GM21619 (cell line): ENCODE measurements around the gene CGB3.
"Not testable (repeated sequence)": the region's sequence is repeated elsewhere in the genome, so short reads cannot be mapped to it uniquely, and the experiment has no call there.

Experiments
- ATAC-seq: cut with Tn5 transposase; IDR thresholded peaks from one replicate; pipeline ENCODE4 v1.9.1; 2021; ENCODE audit not compliant: unreplicated experiment

Gene CGB3

GRCh38 chr19:49042666-49043065 is 18.5 kb upstream of the CGB3 start:
- not testable (repeated sequence) for ATAC-seq

- ATAC-seq, result no peak
These were observed 18.0 kb upstream of the CGB3 start for GRCh38 chr19:49042177-49042576.

DNA sequence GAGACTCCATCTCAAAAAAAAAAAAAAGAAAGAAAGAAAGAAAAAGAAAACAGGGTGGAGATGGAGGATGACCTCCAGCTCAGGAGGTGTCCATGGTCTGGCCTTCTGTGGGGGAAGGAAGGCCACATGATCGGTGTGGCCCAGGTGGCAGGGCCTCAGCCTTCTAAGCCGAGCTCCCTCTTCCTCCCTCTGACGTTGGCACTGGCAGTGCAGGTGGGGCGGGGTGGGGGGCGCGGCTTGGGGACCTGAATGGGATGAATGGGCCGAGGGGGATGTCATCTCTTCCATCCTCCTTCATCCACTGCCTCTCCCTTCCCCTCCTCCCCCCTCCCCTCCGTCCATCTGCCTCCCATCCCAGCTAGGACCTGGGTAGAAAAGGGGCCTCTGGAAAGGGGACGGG is 15.6 kb upstream of the CGB3 start:
- ATAC-seq, result not testable (repeated sequence)

DNA sequence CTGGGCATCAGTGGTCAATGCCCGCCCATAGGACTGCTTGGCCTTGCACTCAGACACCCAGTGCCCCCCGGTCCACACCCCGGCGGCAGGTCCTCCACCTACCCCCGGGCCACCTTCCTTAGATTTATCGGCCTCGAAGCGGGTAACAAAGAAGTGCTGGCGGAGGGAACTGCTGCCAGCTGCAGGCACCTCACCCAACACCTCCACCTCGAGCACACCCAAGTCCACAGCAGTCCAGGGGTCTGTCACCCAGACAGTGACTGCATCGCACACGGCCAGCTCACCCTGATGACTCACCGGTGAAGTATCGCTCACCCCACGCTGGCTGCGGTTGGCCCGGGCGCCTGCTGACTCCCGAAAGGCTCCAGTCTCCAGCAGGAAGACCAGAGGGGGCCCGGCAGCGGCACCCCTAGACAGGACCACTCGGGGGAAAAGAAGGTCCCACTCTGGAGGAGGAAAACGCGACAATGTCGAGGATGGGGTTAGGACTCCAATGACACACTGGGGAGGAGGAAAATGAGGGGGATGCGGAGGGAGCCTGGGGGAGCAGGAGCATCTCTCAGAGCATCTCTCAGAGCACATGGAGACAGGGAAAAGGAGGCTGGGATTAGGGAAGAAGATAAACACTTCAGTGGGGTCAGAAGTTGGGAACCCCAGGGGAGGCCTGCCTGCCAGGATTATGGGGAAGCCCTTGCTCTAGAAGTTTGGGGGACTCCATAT is 14.6 kb upstream of the CGB3 start:
- ATAC-seq, result not testable (repeated sequence)

- ATAC-seq, result not testable (repeated sequence)
These were observed 14.0 kb upstream of the CGB3 start for GRCh38 chr19:49038111-49038510.

GRCh38 chr19:49036815-49037214 is 12.7 kb upstream of the CGB3 start, which contains the start of gene CGB1:
Gene CGB1, minus strand, starts transcription at chr19:49036895. Its CDS starts 184 bp downstream, at chr19:49036711.
- not testable (repeated sequence) for ATAC-seq

DNA sequence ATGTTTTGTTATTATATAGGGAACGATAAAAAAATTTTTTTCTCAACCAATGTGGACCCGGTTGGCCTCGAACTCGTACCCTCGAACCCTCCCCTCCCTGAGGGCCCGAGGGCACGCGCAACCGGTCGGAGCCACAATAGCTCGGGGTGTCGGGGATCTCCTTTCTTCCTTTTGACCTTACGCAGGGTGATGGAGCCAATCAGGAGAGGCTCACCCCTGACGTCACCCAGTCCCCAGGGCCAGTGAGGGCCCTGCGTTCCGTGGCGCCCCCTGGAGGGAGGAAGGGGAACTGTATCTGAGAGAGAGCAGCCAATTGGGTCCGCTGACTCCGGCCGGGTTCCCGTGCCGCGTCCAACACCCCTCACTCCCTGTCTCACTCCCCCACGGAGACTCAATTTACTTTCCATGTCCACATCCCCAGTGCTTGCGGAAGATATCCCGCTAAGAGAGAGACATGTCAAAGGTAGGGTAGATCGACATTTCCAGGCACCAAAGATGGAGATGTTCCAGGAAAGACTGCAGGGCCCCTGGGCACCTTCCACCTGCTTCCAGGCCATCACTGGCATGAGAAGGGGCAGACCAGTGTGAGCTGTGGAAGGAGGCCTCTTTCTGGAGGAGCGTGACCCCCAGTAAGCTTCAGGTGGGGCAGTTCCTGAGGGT is 7.6 kb upstream of the CGB3 start, which contains the start of gene CGB2:
Gene CGB2, plus strand, starts transcription at position 249 of the 660 bp plus-strand sequence. Its CDS starts 206 bp downstream, at position 455.
- ATAC-seq, result not testable (repeated sequence)

GRCh38 chr19:49030323-49030722 is 6.2 kb upstream of the CGB3 start:
- ATAC-seq, result not testable (repeated sequence)

DNA sequence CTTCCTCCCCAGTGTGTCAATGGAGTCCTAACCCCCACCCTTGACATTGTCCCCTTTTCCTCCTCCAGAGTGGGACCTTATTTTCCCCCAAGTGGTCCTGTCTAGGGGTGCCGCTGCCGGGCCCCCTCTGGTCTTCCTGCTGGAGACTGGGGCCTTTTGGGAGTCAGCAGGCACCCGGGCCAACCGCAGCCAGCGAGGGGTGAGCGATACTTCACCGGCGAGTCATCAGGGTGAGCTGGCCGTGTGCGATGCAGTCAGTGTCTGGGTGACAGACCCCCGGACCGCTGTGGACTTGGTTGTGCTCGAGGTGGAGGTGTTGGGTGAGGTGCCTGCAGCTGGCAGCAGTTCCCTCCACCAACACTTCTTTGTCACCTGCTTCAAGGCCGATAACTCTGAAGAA is 5.6 kb upstream of the CGB3 start:
- not testable (repeated sequence) for ATAC-seq

GRCh38 chr19:49028686-49029085 is 4.6 kb upstream of the CGB3 start:
- not testable (repeated sequence) for ATAC-seq

DNA sequence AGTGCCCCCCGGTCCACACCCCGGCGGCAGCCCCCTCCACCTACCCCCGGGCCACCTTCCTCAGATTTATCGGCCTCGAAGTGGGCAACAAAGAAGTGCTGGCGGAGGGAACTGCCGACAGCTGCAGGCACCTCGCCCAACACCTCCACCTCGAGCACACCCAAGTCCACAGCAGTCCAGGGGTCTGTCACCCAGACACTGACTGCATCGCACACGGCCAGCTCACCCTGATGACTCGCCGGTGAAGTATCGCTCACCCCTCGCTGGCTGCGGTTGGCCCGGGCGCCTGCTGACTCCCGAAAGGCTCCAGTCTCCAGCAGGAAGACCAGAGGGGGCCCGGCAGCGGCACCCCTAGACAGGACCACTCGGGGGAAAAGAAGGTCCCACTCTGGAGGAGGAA is 1.5 kb upstream of the CGB3 start:
- ATAC-seq, result not testable (repeated sequence)

- not testable (repeated sequence) for ATAC-seq
These were observed 955 bp upstream of the CGB3 start for GRCh38 chr19:49025088-49025487.

GRCh38 chr19:49022116-49022515 is 2.0 kb downstream of the CGB3 start:
- ATAC-seq, result no peak

GRCh38 chr19:49020931-49021895 is 2.9 kb downstream of the CGB3 start:
- no peak for ATAC-seq

- no peak for ATAC-seq
These were observed 3.8 kb downstream of the CGB3 start for GRCh38 chr19:49020342-49020741.

DNA sequence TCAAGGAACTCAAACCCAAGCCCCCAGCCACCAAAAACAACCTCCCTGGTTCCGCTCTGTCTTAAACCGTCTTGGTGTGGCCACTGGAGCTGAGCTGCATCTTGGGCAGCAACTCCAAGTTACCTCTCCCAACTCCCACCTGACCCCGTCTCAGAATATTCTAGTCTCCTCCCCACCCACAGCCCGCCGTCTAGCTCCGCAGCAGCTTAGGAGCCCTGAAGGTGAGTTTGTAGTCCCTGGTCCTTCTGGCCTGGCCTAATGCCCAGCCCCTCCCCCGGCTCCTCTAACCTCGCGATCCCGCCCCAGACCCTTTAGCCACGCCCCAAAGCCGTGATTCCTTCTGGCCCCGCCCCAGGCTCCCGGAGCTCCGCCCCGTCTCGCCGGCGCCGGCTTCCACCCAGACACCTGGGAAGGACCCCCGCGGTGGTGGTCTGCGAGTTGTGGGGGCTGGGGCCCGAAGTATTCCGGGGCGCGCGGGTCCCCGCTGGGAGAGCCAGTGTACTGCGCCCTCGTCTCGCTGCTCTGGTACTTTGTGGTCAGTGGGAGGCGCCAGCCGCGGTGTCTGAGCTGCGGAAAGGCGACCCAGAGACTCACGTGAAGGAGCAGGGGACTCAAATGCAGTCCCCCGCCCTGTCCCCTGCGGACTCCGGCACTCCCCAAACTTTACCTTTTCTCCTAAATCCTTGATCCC is 4.7 kb downstream of the CGB3 start:
- ATAC-seq, result no peak

DNA sequence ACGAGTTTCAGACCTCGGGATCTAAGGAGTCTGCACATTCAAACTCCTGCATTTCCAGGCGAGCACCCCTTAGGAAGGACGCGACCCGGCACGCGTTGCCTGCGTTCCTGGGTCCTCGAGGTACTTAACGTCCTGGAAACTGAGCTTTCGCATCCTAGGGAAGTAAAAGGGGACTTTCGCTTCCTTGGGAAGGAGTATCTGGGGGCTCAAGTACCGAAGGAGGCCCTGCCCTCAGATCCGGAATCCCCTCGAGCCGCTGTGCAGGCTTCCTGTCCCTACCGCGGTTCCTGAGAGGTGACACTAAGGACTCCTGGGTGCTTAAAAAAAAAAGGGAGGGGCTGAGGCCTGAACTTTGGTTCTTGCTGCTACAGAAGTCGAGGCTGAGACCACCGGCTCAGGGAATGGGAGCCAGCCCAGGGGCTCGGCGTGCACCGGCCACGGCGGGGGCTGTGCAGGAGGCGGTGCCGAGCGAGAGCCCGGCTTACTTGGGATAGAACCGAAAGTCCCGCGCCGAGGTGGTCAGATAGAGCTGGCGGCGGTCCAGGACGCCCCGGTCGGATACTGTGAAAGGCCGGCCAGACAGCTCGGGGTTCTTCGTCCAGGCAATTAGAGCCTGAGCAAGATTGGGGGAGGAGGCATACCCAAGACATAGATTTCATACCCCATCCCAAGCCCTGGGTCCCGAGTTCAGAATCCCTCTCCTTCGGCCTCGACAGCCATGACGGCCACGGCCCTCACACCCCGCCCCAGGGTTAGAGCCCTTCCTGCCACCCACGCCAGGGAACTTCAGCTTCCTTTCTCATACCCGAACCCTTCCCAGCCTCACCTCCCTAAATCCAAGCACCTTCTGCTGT is 5.5 kb downstream of the CGB3 start:
- not testable (repeated sequence) for ATAC-seq

- ATAC-seq, result no peak
These were observed 6.3 kb downstream of the CGB3 start for GRCh38 chr19:49017666-49018351.
